Hindlimb muscle (tissue), 1 donor: ENCODE data around the gene PARP9. TPM values are rescaled to one million over a fixed set of nuclear protein-coding genes. Genes with fewer than 3 reads are reported as not detected.

ENCODE experiments used
- polyA plus RNA-seq: library from polyadenylated mRNA; unstranded; fragments of 120-200 nt; gene quantifications from one replicate; pipeline ENCODE4 v1.2.1, GENCODE V29; 2013; ENCODE audit not compliant: insufficient read length

Gene PARP9
- polyA plus RNA-seq, 1 donor: 13.7 TPM

Other genes with a start within 250 kb of the PARP9 start
- gene CSTA, start 239.1 kb downstream of the PARP9 start, polyA plus RNA-seq: 0.80 TPM
- gene MIX23, start 181.1 kb downstream of the PARP9 start, polyA plus RNA-seq: 26.1 TPM
- 28.5 TPM for gene FAM162A, start 180.1 kb downstream of the PARP9 start, polyA plus RNA-seq
- 4.9 TPM for gene WDR5B, start 148.2 kb downstream of the PARP9 start, polyA plus RNA-seq
- 40.9 TPM for gene KPNA1, start 49.4 kb downstream of the PARP9 start, polyA plus RNA-seq
- 8.6 TPM for gene DTX3L, start within 50 bp of the PARP9 start, polyA plus RNA-seq
- 2.8 TPM for gene PARP15, start 13.3 kb upstream of the PARP9 start, polyA plus RNA-seq
- 10.5 TPM for gene PARP14, start 116.5 kb upstream of the PARP9 start, polyA plus RNA-seq
- gene HSPBAP1, start 229.5 kb upstream of the PARP9 start, polyA plus RNA-seq: 7.5 TPM
- 7.1 TPM for gene SLC49A4, start 230.8 kb upstream of the PARP9 start, polyA plus RNA-seq